ENCODE results near the gene TBC1D23. TPM values are rescaled to one million over a fixed set of nuclear protein-coding genes. Genes with fewer than 3 reads are reported as not detected.

The TBC1D23 gene
- total RNA-seq, 1 experiment from 2014 or later = 45.2 TPM

- no peak overlapping the region for H3K4me3 Mint-ChIP-seq (ENCODE audit: unreplicated experiment)
- no TSS peak for BruUV-seq (replicated peaks)
- no peak overlapping the region for H3K27ac Mint-ChIP-seq (ENCODE audit: unreplicated experiment)
- no peaks in the 10 kb centered on the region for H3K27me3 ChIP-seq (replicated peaks; ENCODE audit: control insufficient read depth, insufficient read depth, low read length)
- ChIA-PET CTCF (no interaction called here), POLR2A (no interaction called here)
- TF ChIP-seq CTCF (IDR thresholded peaks at IDR 0.05; ENCODE audit: insufficient read depth in 1 of 2, low read depth in 1 of 2, low read length in 1 of 2, severe bottlenecking in 1 of 2, unreplicated experiment in 1 of 2) = no peak
- H3K36me3 Mint-ChIP-seq (ENCODE audit: insufficient read depth, unreplicated experiment) = peaks cover 54% of the 10 kb centered on the region
- no peak overlapping the region for H3K4me3 ChIP-seq (ENCODE audit: low read depth, low read length)
- H3K27me3 Mint-ChIP-seq (ENCODE audit: insufficient read depth, unreplicated experiment) = no peaks in the 10 kb centered on the region
- intact Hi-C loops (cut with micrococcal nuclease; ENCODE audit: unreplicated experiment) = no loop called here
- no peaks in the 10 kb centered on the region for H3K9me3 ChIP-seq
- peaks cover 6% of the 10 kb centered on the region for H3K9me3 Mint-ChIP-seq (ENCODE audit: unreplicated experiment)
- no peak for DNase-seq
- no peaks in the 10 kb centered on the region for H3K4me1 Mint-ChIP-seq (ENCODE audit: low read depth, unreplicated experiment)
- peaks cover 5% of the 10 kb centered on the region; the same call in 1 of the 2 replicates for H3K36me3 ChIP-seq (ENCODE audit: control insufficient read depth, insufficient read depth, low read length)
- no peaks in the 10 kb centered on the region for H3K4me1 ChIP-seq
Observed at GRCh38 chr3:100354850-100355249, 94.1 kb downstream of the TBC1D23 start.

- ChIA-PET CTCF (no interaction called here), POLR2A (no interaction called here)
- Mint-ChIP-seq H3K27ac (ENCODE audit: unreplicated experiment) (no peak overlapping the region), H3K4me3 (ENCODE audit: unreplicated experiment) (no peak overlapping the region), H3K4me1 (ENCODE audit: low read depth, unreplicated experiment) (no peaks in the 10 kb centered on the region), H3K9me3 (ENCODE audit: unreplicated experiment) (no peaks in the 10 kb centered on the region), H3K36me3 (ENCODE audit: insufficient read depth, unreplicated experiment) (peaks cover 53% of the 10 kb centered on the region), H3K27me3 (ENCODE audit: insufficient read depth, unreplicated experiment) (no peaks in the 10 kb centered on the region)
- no peak overlapping the region for H3K4me3 ChIP-seq (ENCODE audit: low read depth, low read length)
- no peaks in the 10 kb centered on the region for H3K9me3 ChIP-seq
- no peak for TF ChIP-seq CTCF (IDR thresholded peaks at IDR 0.05; ENCODE audit: insufficient read depth in 1 of 2, low read depth in 1 of 2, low read length in 1 of 2, severe bottlenecking in 1 of 2, unreplicated experiment in 1 of 2)
- peaks cover 6% of the 10 kb centered on the region; the same call in 1 of the 2 replicates for H3K36me3 ChIP-seq (ENCODE audit: control insufficient read depth, insufficient read depth, low read length)
- intact Hi-C loops (cut with micrococcal nuclease; ENCODE audit: unreplicated experiment) = loop anchor here (2.0 kb wide), 1 partner anchor 24 kb away; the partner anchor contains the start of gene NIT2
- H3K4me1 ChIP-seq = no peaks in the 10 kb centered on the region; the same call in 1 of the 2 replicates
- DNase-seq = no peak
- BruUV-seq (replicated peaks) = no TSS peak
- H3K27me3 ChIP-seq (replicated peaks; ENCODE audit: control insufficient read depth, insufficient read depth, low read length) = no peaks in the 10 kb centered on the region
Observed at GRCh38 chr3:100358413-100358812, 97.6 kb downstream of the TBC1D23 start.

- Histone ChIP-seq H3K9me3 (no peaks in the 10 kb centered on the region), H3K4me3 (ENCODE audit: low read depth, low read length) (no peak overlapping the region), H3K4me1 (no peaks in the 10 kb centered on the region; the same call in 1 of the 2 replicates), H3K36me3 (ENCODE audit: control insufficient read depth, insufficient read depth, low read length) (peaks cover 3% of the 10 kb centered on the region; the same call in 1 of the 2 replicates), H3K27me3 (replicated peaks; ENCODE audit: control insufficient read depth, insufficient read depth, low read length) (no peaks in the 10 kb centered on the region)
- no peak for DNase-seq
- Mint-ChIP-seq H3K27me3 (ENCODE audit: insufficient read depth, unreplicated experiment) (no peaks in the 10 kb centered on the region), H3K27ac (ENCODE audit: unreplicated experiment) (no peak overlapping the region), H3K9me3 (ENCODE audit: unreplicated experiment) (no peaks in the 10 kb centered on the region), H3K4me3 (ENCODE audit: unreplicated experiment) (no peak overlapping the region), H3K4me1 (ENCODE audit: low read depth, unreplicated experiment) (no peaks in the 10 kb centered on the region), H3K36me3 (ENCODE audit: insufficient read depth, unreplicated experiment) (peaks cover 53% of the 10 kb centered on the region)
- ChIA-PET CTCF (no interaction called here), POLR2A (no interaction called here)
- BruUV-seq (replicated peaks) = no TSS peak
- TF ChIP-seq CTCF (IDR thresholded peaks at IDR 0.05; ENCODE audit: insufficient read depth in 1 of 2, low read depth in 1 of 2, low read length in 1 of 2, severe bottlenecking in 1 of 2, unreplicated experiment in 1 of 2) = no peak
- intact Hi-C loops (cut with micrococcal nuclease; ENCODE audit: unreplicated experiment) = loop anchor here (2.0 kb wide), 1 partner anchor 24 kb away; the partner anchor contains the start of gene NIT2
Observed at GRCh38 chr3:100359035-100359434, 98.2 kb downstream of the TBC1D23 start.
